GM18907 (cell line): ENCODE results near the gene AVPR2.
A peak's percentile ranks its signal among the peaks of the same experiment; 100 is the strongest.

Experiments used
- ATAC-seq: cut with Tn5 transposase; IDR thresholded peaks from one replicate; pipeline ENCODE4 v1.9.1; 2021; ENCODE audit warnings: mild to moderate bottlenecking, moderate library complexity; ENCODE audit not compliant: unreplicated experiment

AVPR2 gene

GRCh38 chrX:153930011-153930910 is 25.8 kb downstream of the AVPR2 start:
- ATAC-seq, result no peak

GRCh38 chrX:153931151-153931550 is 26.7 kb downstream of the AVPR2 start:
- ATAC-seq, result no peak

DNA sequence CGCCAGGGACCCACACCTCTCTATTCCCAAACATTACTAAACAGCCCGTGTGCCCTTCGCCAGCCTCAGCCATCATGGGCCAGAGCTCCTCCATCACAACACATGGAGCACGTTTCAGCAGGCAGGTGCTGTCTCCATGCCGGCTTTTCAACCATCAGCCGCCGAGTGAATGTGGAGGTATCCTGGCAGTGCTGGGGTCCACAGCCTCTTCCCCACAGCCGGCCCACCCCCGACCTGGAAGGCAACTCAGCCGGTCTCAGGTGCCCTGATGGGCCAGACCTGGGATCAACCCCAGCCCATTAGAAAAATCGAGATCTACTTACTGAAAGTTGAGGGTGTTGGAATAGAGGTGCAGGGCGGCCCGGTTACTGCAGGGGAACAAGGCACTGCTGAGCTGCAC is 27.3 kb downstream of the AVPR2 start:
- no peak for ATAC-seq

DNA sequence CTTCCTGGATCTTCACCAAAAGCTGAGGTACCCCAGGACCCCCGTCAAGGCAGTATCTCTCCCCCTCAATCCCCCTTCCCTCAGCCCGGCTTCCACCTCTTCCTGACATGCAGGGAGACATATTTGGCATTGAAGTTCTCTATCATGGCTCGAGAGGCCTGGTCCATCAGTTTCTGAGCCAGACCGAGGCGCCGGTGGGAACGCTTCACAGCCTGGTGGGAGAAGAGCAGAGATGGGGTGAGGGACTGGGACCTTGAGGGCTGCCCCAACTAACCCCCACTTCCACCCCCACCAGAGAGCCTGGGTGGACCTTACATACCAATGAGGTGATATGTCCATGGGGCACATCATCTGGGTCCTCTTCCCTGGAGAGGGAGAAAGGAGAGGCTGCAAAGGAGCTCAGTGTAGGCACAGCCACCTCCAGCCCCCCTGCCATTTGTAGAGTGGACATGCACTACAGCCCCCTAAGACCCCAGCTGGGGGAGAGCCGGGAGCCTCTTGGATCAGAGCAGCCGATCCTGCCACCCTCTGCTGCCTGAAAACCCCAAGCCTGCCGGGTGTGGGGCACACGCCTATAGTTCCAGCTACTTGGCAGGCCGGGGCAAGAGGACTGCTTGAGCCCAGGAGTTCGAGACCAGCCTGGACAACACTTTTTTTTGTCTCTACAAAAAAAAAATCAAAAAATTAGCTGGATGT is 27.9 kb downstream of the AVPR2 start:
- ATAC-seq, result no peak

DNA sequence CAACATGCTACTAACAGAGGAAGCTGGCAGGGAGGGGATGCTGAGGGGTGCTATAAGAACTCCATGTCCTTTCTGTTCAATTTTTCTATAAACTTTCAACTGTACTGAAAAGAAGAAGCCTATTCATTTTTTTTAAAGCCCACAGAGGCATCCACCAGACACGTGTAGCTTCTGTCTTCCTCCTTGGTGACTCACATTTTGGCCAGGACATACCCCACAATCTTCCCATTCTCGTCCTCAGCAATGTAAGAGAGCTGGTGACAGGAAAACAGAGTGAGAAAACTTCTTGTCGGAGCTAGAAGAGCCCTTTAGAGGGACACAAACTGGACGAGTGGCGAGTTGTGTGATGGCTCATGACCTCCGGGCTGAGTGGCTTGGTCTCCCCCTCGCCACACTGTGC is 29.3 kb downstream of the AVPR2 start:
- ATAC-seq, result no peak

DNA sequence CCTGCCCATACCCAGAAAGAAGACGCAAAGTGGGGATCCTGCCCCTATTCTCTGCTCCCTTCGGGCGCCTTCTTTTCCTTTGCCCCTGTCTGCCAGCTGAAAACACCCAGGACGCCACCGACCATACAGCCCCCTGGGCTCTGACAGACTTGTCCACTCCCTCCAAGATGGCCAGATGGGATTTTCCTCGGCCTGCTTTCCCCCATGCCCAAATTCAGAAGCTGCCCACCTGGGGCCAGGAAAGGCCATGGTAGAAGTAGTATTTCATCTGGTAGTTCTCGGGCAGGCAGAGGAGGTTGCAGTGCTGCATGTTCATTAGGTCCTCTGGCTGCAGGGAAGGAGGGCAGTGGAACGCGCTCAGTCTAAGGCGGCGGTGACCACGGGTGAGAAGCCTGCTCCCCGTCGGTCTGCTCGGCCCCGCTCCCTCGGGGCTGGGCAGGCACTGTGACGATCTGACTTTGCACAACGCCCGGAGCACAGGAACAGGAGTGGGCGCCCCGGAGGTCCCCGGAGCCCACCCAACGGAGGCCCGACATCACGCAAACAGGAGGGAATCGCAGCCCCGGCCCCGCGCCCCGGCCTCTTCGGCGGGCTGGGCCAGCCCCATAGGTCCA is 29.8 kb downstream of the AVPR2 start:
- ATAC-seq, result peak; percentile 18

GRCh38 chrX:153934762-153935325 is 30.4 kb downstream of the AVPR2 start, which contains the start of gene NAA10:
TSS of gene NAA10 (minus strand) at chrX:153935037. CDS start at chrX:153934904, 133 bp downstream.
- ATAC-seq, result peak; percentile 81

DNA sequence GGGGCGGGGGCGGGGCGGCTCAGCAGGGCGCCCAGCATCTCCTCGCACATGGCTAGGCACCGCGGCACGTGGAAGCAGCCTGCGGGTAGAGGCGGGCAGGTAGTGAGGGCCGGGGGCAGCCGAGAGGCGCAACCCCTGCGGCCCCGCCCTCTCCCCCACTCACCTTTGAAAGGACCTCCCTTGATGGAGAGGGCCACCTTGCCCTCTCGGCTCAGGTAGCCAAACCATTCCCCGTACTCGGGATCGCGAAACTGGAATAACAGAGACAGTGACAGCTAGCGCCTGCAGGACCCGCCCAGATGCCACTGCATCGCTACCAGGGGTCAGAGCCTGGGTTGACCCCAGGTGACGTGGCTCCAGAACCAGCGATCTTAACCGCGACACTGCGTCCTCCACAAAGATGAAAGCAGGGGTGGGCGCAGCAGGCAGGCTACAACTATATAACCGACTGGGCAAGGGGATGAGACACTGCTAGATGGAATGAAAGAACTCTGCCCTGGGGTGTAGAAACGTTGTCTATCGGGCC is 30.9 kb downstream of the AVPR2 start:
- no peak for ATAC-seq

DNA sequence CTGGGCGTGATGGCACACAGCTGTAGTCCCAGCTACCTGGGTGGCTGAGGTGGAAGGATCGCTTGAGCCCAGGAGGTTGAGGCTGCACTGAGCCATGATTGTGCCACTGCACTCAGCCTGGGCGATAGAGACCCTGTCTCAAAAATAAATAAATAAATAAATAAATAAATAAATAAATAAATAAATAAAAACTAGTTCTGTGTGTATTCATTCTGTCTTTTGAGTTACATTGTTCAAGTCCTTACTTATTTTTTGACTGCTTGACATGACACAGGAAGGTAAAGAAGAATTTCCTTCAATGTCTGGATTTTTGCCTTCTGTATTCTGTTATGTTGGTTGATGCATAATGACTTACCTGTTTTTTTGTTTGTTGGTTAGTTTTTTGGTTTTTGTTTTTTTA is 32.6 kb downstream of the AVPR2 start:
- ATAC-seq, result no peak

DNA sequence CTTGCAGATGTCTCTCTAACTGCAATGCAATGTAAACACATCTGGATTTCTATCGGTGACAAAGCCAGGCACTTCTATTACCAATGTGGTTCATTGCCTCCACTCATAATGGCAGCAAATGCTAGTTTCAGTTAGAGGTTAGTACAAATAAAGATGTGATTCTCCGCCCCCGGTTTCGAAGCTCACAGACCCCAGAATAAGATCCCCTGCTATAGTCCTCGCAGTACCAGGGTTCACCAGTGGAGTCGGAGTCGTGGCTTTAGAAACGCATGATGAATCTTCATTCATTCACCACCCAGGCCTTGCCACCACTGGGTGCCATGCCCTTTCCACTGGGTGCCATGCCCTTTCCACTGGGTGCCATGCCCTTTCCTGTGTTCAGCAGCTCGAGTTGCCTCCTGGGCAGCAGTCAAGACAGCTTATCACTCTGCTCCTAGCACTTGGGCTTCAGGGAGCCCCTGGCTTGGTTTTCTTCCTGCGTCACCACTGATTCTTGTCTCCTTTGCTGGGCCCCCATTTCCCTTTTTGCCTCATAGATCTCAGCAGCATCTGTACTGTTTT is 33.8 kb downstream of the AVPR2 start:
- no peak for ATAC-seq

DNA sequence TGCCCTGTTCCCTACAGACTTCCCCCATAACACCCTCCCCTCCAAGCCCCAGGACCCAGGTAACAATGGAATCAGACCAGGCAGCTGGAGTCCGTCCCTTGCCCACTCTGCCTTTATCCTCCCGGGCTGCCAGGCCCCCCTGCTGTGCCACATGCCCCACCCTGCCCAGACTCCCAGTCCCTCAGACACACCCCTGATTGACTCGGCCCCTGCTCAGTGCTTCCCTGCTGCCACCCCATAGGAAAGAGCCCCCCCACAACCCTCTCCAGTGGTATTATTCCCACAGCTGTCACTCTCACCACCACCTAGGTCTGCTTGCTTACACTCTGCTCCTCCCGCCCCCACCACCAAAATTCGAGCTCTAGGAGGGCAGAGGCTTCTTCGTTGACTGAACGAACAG is 35.1 kb downstream of the AVPR2 start:
- no peak for ATAC-seq

- ATAC-seq, result no peak
Observed at GRCh38 chrX:153941336-153942252, 37.1 kb downstream of the AVPR2 start.

GRCh38 chrX:153944140-153944799 is 39.8 kb downstream of the AVPR2 start, which contains the start of gene RENBP:
TSS of gene RENBP (minus strand) at chrX:153944643. CDS start at chrX:153944610, 33 bp downstream.
- ATAC-seq, result no peak

DNA sequence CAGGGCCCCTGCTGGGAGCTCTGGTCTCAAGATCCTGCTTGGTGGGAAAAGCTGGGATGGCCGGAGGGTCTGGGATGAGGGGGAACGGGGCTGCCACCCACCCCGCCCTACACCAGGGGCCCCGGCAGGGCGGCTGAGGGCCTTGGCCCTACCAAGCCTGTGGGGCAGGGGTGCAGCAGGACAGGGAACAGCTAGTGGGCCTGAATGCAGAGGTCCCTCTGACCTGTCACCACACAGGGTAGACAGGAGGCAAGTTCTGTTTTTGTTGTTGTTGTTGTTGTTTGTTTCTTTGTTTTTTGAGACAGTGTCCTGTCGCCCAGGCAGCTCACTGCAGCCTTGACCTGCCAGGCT is 40.3 kb downstream of the AVPR2 start:
- ATAC-seq, result no peak

DNA sequence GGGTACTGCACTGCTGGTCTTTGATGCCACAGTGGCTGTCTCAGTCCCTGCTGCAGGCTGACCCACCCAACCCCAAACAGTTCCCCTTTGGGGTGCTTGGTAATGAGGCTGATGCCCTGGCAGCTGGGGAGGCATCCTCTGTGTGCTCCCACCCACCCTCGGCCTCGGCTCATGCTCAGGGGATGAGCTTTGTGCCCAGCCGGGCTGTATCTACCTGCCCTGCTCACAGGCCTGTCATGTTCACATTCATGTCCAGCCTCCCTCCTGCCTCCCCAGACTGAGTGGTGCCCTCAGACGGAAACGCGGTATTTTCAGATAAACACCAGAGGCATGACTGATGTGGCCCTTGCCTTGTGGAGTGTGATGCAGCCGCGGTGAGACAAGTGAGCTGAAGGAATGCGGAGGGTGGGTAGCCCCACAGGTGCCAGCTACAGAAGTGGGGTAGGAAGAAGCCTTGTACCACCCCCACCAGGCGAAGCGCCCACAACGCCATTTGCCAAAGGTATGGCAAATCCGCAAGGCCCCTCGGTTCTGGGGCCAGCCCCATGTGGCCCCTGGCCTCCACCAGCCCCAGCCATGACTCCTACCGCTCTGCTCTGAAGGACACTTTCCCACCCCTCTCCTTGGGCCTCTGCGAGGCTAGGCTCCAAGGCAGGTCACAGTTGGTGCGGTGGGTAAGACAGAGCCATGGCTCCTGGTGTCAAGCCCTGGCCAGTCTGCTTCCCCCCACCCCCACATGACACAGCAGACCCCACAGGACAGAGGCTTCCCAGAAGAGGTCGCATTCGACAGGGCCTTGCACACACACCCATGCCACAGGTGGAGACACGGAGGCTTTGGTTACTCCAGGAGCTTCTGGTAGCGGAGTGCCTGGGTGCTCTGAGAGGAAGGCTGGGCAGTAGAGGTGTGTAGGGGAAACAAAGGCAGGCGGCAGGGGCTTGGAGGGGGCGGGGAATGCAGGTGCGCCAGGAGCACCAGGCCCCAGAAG is 41.8 kb downstream of the AVPR2 start:
- ATAC-seq, result no peak

- ATAC-seq, result peak; percentile 69
Observed at GRCh38 chrX:153947009-153947769, 42.7 kb downstream of the AVPR2 start.

DNA sequence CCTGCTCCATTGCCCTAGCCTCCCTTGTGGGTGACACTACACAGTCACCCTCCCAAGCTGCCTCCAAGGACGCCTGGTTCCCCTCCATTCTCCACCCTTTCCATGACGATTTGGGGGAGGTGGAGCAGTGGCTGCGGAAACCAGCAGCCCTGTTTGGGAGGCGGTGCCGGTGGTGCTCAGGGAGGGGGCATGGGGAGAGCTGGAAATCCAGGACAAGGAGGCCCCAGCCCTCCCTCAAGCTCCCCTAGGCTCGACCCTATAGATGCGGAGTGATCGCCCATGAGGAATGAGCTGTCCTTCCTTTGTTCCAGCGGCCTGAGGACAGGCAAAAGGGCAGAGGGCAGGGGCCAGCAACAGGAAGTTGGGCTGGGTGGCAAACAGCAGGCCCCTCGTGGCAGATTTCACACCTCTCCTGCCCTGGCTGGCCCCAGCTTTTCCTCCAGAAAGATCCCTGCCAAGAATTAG is 43.6 kb downstream of the AVPR2 start:
- ATAC-seq, result no peak
